ENCODE data around the gene ACTN4.

The ACTN4 gene

DNA sequence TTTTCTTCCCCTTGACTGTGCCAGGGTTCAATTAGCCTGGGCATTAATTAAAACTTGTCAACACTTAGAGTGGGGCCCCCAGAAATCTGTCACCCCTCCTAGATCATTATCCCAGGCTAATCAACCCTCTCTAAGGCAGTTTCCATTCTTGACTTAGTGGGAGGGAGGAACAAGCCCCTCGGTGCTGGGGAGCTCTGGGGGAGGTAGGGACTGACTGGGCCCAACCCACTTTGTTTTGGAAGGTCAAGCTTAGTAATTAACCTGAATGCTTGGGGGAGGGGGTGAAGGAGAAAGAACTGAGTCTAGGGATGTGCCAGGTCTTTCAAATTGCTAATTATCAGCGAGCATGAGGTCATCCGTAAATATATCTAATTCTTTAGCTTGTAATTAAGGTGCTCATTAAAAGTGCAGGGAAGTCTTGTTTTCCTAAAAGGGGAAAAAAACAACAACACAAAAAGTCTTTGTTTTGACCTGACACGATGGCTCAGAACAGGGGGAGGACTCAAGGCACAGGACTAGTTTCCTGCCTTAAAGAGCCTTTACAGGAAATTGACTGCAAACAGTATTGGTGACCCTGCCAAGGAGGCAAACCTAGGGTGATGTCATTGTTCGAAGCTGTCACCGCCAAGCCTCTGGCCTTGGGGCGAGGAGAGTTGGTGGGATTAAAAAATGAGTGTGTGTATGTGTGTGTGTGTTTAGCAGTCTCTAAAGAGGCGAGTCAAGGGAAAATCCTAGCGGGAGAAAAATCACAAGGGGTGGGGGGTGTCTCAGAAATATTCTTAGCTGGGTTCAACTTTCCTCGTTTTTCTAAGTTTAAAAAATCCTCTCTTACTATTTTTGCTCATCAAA is 19.4 kb downstream of the ACTN4 start:
- Histone ChIP-seq H3K4me3 (no peak overlapping the region; a peak in 1 of 20 replicates), H3K27ac (peak overlapping the region; percentile 25 to 89 (median 77)), H3K36me3 (peaks cover 0 to 30% (median 8%) of the 10 kb centered on the region in 11 experiments; a peak in 10 of 22 replicates), H3K9ac (peak overlapping the region; percentile 6 to 75 (median 60); a peak in 20 of 22 replicates), H3K4me2 (peak overlapping the region; percentile 80 to 99 (median 88)), H3K4me1 (peaks cover 98 to 100% (median 100%) of the 10 kb centered on the region in 10 experiments), H3K9me3 (replicated peaks in 1 of 11) (no peaks in the 10 kb centered on the region), H4K20me1 (peaks cover 33 to 96% (median 47%) of the 10 kb centered on the region in 11 experiments; a peak in 21 of 22 replicates), H3K27me3 (no peaks in the 10 kb centered on the region)
- no peak for TF ChIP-seq Cebpa-rat (IDR thresholded peaks at IDR 0.05)

- H3K4me2 ChIP-seq: peak overlapping the region; percentile 80 to 99 (median 88)
- peak overlapping the region; percentile 25 to 89 (median 77); a peak in 21 of 22 replicates for H3K27ac ChIP-seq
- H3K36me3 ChIP-seq: peaks cover 0 to 26% (median 8%) of the 10 kb centered on the region in 11 experiments; a peak in 9 of 22 replicates
- H3K4me3 ChIP-seq: no peak overlapping the region; a peak in 2 of 20 replicates
- H3K9me3 ChIP-seq (replicated peaks in 1 of 11): no peaks in the 10 kb centered on the region
- H3K9ac ChIP-seq: peak overlapping the region; percentile 0 to 75 (median 60); a peak in 21 of 22 replicates
- H4K20me1 ChIP-seq: peaks cover 25 to 91% (median 39%) of the 10 kb centered on the region in 11 experiments; a peak in 20 of 22 replicates
- TF ChIP-seq Cebpa-rat (IDR thresholded peaks at IDR 0.05): no peak
- H3K4me1 ChIP-seq: peaks cover 91 to 98% (median 93%) of the 10 kb centered on the region in 10 experiments
- H3K27me3 ChIP-seq: no peaks in the 10 kb centered on the region
These were observed 20.3 kb downstream of the ACTN4 start for GRCh38 chr19:38667661-38668171.

GRCh38 chr19:38669552-38669951 is 22.1 kb downstream of the ACTN4 start:
- peaks cover 79 to 88% (median 83%) of the 10 kb centered on the region in 10 experiments for H3K4me1 ChIP-seq
- TF ChIP-seq Cebpa-rat (IDR thresholded peaks at IDR 0.05): peak in 2 of 11 experiments; percentile 60 to 64; a peak in 2 of 22 replicates
- H3K9ac ChIP-seq: peak overlapping the region in 10 of 11 experiments; percentile 2 to 75 (median 66); a peak in 18 of 22 replicates
- peak overlapping the region; percentile 80 to 99 (median 88) for H3K4me2 ChIP-seq
- H3K9me3 ChIP-seq (replicated peaks in 1 of 11): no peaks in the 10 kb centered on the region
- H3K27me3 ChIP-seq: no peaks in the 10 kb centered on the region
- peaks cover 0 to 21% (median 7%) of the 10 kb centered on the region in 11 experiments; a peak in 9 of 22 replicates for H3K36me3 ChIP-seq
- H4K20me1 ChIP-seq: peaks cover 10 to 83% (median 24%) of the 10 kb centered on the region in 11 experiments; a peak in 17 of 22 replicates
- H3K27ac ChIP-seq: peak overlapping the region in 10 of 11 experiments; percentile 29 to 89 (median 79); a peak in 20 of 22 replicates
- peak overlapping the region in 9 of 10 experiments; percentile 5 to 50 (median 34); a peak in 12 of 20 replicates for H3K4me3 ChIP-seq

DNA sequence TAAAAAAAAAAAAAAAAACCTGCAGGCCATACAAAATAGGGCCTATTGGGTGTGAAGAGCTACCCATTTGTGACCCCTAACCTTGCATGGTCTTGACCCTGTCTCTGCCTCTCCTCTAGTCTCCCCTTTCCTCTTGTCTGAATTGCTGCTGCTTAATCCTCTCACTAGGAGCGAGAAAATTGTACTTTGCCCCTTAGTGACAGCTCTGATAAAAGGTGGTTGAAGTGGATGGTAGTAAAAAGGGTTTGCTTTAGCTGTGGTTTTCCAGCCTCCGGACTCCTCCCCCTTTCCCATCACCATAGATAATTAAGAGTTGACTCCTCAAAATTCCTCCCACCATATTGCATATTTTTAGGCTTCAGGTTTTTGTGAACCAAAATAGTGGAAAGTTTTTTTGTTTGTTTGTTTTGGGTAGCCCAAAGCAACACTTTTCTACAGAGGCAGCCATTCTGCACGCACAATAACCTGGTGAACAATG is 23.5 kb downstream of the ACTN4 start:
- Histone ChIP-seq H3K4me2 (peak overlapping the region; percentile 80 to 99 (median 88)), H3K4me3 (no peak overlapping the region), H3K9me3 (replicated peaks in 1 of 11) (no peaks in the 10 kb centered on the region), H3K4me1 (peaks cover 79 to 88% (median 83%) of the 10 kb centered on the region in 10 experiments), H3K27ac (peak overlapping the region in 8 of 11 experiments; percentile 75 to 89 (median 82); a peak in 12 of 22 replicates), H3K9ac (no peak overlapping the region; a peak in 1 of 22 replicates), H3K27me3 (no peaks in the 10 kb centered on the region), H4K20me1 (peaks cover 11 to 83% (median 24%) of the 10 kb centered on the region in 11 experiments; a peak in 20 of 22 replicates), H3K36me3 (peaks cover 0 to 25% (median 7%) of the 10 kb centered on the region in 11 experiments; a peak in 10 of 22 replicates)
- no peak for TF ChIP-seq Cebpa-rat (IDR thresholded peaks at IDR 0.05)

DNA sequence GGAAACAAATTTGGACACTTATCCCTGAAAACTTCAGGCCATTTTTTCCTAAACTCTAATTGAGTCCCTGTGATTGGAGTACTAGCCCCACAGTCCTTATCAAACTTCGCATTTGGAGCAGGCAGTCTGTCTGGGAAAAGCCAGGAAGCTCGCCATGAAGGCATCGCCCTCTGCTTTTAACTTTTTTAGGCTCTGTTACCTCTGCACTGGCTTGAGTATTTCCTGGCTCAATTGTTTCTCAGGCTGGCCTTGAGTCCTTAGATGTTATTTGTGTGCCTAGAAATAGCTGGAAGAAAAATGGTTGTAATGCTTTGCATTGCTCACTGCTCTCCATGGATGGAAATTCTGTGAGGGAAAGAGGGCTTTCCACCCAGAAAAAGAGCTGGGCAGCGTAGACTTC is 24.2 kb downstream of the ACTN4 start:
- Histone ChIP-seq H3K27me3 (no peaks in the 10 kb centered on the region), H3K9ac (no peak overlapping the region; a peak in 1 of 22 replicates), H4K20me1 (peaks cover 18 to 83% (median 28%) of the 10 kb centered on the region in 11 experiments; a peak in 21 of 22 replicates), H3K4me3 (no peak overlapping the region), H3K4me1 (peaks cover 79 to 88% (median 83%) of the 10 kb centered on the region in 10 experiments), H3K27ac (peak overlapping the region in 3 of 11 experiments; percentile 6 to 89 (median 87); a peak in 5 of 22 replicates), H3K4me2 (peak overlapping the region in 10 of 11 experiments; percentile 3 to 99 (median 88); a peak in 15 of 22 replicates), H3K9me3 (replicated peaks in 1 of 11) (no peaks in the 10 kb centered on the region), H3K36me3 (peaks cover 0 to 25% (median 7%) of the 10 kb centered on the region in 11 experiments; a peak in 11 of 22 replicates)
- TF ChIP-seq Cebpa-rat (IDR thresholded peaks at IDR 0.05): no peak

DNA sequence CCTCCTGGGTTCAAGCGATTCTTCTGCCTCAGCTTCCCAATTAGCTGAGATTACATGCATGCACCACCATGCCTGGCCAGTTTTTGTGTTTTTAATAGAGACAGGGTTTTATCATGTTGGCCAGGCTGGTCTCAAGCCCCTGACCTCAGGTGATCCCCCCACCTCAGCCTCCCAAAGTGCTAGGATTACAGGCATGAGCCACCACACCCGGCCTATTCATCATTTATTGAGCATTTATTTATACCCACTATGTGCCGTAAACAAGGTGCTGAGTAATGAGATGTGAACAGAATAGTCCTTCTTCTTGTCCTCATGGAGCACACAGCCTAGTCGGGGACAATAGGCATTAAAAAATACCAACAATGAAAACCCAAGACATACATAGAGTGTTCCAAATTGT is 25.6 kb downstream of the ACTN4 start:
- Histone ChIP-seq H3K36me3 (peaks cover 0 to 38% (median 17%) of the 10 kb centered on the region in 11 experiments; a peak in 15 of 22 replicates), H4K20me1 (peaks cover 30 to 84% (median 42%) of the 10 kb centered on the region in 11 experiments; a peak in 21 of 22 replicates), H3K27ac (no peak overlapping the region), H3K4me2 (no peak overlapping the region), H3K27me3 (no peaks in the 10 kb centered on the region), H3K4me3 (no peak overlapping the region), H3K9ac (no peak overlapping the region), H3K9me3 (replicated peaks in 1 of 11) (no peaks in the 10 kb centered on the region), H3K4me1 (peaks cover 70 to 88% (median 83%) of the 10 kb centered on the region in 10 experiments)
- TF ChIP-seq Cebpa-rat (IDR thresholded peaks at IDR 0.05): no peak

DNA sequence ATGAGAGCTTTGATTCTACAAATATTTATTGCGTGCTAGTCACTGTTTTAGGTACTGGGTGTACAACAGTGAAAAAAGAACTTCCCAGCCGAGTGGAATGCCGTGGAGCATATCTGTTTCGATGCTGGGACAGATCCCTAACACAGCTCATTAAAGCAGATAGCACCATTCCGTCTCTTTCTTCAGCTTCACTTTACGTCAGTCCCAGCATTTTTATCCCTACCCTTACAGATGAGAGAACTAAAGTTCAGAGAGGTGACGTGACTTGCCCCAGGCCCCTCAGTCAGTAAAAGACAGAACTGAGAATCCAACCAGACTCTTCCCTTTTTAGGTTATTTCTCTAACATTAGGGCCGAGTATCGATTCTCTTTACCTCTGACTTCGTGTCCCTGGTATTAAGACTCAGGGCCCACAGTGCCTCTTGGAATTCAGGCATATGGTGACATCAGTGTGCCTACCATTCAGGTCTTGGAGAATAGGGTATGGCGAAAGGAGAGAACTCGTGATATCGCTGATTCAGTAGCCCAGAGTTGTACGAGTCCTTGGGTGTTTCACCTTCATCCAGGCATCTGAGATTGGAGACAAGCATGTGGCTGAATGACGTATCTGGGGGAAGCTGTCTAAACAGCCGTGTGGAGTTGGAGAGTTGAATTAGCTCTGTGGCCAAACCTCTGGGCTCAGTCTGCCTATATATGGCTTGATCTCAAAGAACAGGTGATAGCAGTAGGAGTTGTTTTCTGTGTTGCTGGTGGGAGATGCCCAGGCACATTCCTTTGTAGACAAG is 27.1 kb downstream of the ACTN4 start:
- Histone ChIP-seq H3K9me3 (replicated peaks in 1 of 11) (no peaks in the 10 kb centered on the region), H3K4me1 (peaks cover 70 to 88% (median 83%) of the 10 kb centered on the region in 10 experiments), H3K9ac (peak overlapping the region in 2 of 11 experiments; percentile 12 to 28; a peak in 2 of 22 replicates), H3K27me3 (no peaks in the 10 kb centered on the region), H3K4me3 (no peak overlapping the region), H3K27ac (peak overlapping the region in 5 of 11 experiments; percentile 27 to 60 (median 57); a peak in 7 of 22 replicates), H3K4me2 (peak overlapping the region; percentile 73 to 99 (median 85)), H3K36me3 (peaks cover 6 to 45% (median 24%) of the 10 kb centered on the region in 11 experiments; a peak in 15 of 22 replicates), H4K20me1 (peaks cover 37 to 84% (median 57%) of the 10 kb centered on the region in 11 experiments; a peak in 21 of 22 replicates)
- no peak for TF ChIP-seq Cebpa-rat (IDR thresholded peaks at IDR 0.05)

Measured in BLaER1 treated with 17β-estradiol and CSF1 and Interleukin-3, amounts not matched to agents 10 nM and 100 nM (cell line).